ENCODE measurements around the gene VAMP1. TPM values are rescaled to one million over a fixed set of nuclear protein-coding genes. Genes with fewer than 3 reads are reported as not detected.
A peak's percentile ranks its signal among the peaks of the same experiment; 100 is the strongest.

VAMP1 gene
- total and polyA plus RNA-seq, 2 experiments from 2014 or later: 13.9 to 16.1 TPM

DNA sequence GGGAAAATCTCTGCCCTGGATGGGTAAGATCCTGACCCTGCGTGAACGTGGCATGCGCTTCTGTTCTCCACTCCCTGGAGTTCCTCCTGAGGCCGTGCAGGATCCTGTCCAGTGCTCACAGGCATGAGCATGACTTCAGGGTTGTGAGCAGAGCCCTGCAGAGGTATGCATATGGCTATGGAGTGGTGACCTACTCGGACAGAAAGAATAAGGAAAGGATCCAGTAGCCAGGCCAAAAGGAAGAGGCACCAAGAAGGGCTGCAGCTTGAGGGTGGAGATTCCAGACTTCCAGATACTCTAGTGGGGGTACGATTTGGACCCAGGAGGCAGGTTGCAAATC lies 46.5 kb downstream of the VAMP1 start:
- Mint-ChIP-seq H3K27me3 (ENCODE audit: insufficient read depth, low read depth, poor library complexity) (peaks cover 6% of the 10 kb centered on the region), H3K36me3 (ENCODE audit: low read depth) (no peaks in the 10 kb centered on the region), H3K9me3 (no peaks in the 10 kb centered on the region), H3K4me3 (no peak overlapping the region), H3K4me1 (peaks cover 5% of the 10 kb centered on the region; the same call in 2 of the 3 replicates), H3K27ac (no peak overlapping the region)
- Histone ChIP-seq H3K4me3 (no peak overlapping the region), H3K4me2 (no peak overlapping the region), H4K20me1 (replicated peaks; ENCODE audit: insufficient read depth) (no peaks in the 10 kb centered on the region), H3K27me3 (ENCODE audit: insufficient read depth) (no peaks in the 10 kb centered on the region), H3F3A (replicated peaks; ENCODE audit: low read depth) (no peaks in the 10 kb centered on the region), H3K9me2 (ENCODE audit: insufficient read depth) (no peaks in the 10 kb centered on the region), H2AFZ (peak overlapping the region; percentile 80), H3K27ac (ENCODE audit: low read depth) (no peak overlapping the region), H3K4me1 (ENCODE audit: insufficient read depth) (no peaks in the 10 kb centered on the region), H3K79me2 (replicated peaks; ENCODE audit: insufficient read depth) (no peaks in the 10 kb centered on the region), H3K36me3 (ENCODE audit: insufficient read depth) (no peaks in the 10 kb centered on the region)
- peak; percentile 63 for ATAC-seq
- TF ChIP-seq, protein P1, sequence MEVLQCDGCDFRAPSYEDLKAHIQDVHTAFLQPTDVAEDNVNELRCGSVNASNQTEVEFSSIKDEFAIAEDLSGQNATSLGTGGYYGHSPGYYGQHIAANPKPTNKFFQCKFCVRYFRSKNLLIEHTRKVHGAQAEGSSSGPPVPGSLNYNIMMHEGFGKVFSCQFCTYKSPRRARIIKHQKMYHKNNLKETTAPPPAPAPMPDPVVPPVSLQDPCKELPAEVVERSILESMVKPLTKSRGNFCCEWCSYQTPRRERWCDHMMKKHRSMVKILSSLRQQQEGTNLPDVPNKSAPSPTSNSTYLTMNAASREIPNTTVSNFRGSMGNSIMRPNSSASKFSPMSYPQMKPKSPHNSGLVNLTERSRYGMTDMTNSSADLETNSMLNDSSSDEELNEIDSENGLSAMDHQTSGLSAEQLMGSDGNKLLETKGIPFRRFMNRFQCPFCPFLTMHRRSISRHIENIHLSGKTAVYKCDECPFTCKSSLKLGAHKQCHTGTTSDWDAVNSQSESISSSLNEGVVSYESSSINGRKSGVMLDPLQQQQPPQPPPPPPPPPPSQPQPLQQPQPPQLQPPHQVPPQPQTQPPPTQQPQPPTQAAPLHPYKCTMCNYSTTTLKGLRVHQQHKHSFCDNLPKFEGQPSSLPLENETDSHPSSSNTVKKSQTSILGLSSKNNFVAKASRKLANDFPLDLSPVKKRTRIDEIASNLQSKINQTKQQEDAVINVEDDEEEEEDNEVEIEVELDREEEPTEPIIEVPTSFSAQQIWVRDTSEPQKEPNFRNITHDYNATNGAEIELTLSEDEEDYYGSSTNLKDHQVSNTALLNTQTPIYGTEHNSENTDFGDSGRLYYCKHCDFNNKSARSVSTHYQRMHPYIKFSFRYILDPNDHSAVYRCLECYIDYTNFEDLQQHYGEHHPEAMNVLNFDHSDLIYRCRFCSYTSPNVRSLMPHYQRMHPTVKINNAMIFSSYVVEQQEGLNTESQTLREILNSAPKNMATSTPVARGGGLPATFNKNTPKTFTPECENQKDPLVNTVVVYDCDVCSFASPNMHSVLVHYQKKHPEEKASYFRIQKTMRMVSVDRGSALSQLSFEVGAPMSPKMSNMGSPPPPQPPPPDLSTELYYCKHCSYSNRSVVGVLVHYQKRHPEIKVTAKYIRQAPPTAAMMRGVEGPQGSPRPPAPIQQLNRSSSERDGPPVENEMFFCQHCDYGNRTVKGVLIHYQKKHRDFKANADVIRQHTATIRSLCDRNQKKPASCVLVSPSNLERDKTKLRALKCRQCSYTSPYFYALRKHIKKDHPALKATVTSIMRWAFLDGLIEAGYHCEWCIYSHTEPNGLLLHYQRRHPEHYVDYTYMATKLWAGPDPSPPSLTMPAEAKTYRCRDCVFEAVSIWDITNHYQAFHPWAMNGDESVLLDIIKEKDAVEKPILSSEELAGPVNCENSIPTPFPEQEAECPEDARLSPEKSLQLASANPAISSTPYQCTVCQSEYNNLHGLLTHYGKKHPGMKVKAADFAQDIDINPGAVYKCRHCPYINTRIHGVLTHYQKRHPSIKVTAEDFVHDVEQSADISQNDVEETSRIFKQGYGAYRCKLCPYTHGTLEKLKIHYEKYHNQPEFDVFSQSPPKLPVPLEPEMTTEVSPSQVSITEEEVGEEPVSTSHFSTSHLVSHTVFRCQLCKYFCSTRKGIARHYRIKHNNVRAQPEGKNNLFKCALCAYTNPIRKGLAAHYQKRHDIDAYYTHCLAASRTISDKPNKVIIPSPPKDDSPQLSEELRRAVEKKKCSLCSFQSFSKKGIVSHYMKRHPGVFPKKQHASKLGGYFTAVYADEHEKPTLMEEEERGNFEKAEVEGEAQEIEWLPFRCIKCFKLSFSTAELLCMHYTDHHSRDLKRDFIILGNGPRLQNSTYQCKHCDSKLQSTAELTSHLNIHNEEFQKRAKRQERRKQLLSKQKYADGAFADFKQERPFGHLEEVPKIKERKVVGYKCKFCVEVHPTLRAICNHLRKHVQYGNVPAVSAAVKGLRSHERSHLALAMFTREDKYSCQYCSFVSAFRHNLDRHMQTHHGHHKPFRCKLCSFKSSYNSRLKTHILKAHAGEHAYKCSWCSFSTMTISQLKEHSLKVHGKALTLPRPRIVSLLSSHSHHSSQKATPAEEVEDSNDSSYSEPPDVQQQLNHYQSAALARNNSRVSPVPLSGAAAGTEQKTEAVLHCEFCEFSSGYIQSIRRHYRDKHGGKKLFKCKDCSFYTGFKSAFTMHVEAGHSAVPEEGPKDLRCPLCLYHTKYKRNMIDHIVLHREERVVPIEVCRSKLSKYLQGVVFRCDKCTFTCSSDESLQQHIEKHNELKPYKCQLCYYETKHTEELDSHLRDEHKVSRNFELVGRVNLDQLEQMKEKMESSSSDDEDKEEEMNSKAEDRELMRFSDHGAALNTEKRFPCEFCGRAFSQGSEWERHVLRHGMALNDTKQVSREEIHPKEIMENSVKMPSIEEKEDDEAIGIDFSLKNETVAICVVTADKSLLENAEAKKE (CRISPR knock-in tag; IDR thresholded peaks at IDR 0.05): no peak
- TF ChIP-seq, protein P2, sequence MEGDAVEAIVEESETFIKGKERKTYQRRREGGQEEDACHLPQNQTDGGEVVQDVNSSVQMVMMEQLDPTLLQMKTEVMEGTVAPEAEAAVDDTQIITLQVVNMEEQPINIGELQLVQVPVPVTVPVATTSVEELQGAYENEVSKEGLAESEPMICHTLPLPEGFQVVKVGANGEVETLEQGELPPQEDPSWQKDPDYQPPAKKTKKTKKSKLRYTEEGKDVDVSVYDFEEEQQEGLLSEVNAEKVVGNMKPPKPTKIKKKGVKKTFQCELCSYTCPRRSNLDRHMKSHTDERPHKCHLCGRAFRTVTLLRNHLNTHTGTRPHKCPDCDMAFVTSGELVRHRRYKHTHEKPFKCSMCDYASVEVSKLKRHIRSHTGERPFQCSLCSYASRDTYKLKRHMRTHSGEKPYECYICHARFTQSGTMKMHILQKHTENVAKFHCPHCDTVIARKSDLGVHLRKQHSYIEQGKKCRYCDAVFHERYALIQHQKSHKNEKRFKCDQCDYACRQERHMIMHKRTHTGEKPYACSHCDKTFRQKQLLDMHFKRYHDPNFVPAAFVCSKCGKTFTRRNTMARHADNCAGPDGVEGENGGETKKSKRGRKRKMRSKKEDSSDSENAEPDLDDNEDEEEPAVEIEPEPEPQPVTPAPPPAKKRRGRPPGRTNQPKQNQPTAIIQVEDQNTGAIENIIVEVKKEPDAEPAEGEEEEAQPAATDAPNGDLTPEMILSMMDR (conservative IDR thresholded peaks at IDR 0.05; ENCODE audit: low read depth in 2 of 2): no peak
- no peak for TF ChIP-seq NANOG (IDR thresholded peaks at IDR 0.05; ENCODE audit: borderline replicate concordance)
- TF ChIP-seq, protein P3, sequence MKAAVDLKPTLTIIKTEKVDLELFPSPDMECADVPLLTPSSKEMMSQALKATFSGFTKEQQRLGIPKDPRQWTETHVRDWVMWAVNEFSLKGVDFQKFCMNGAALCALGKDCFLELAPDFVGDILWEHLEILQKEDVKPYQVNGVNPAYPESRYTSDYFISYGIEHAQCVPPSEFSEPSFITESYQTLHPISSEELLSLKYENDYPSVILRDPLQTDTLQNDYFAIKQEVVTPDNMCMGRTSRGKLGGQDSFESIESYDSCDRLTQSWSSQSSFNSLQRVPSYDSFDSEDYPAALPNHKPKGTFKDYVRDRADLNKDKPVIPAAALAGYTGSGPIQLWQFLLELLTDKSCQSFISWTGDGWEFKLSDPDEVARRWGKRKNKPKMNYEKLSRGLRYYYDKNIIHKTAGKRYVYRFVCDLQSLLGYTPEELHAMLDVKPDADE (IDR thresholded peaks at IDR 0.05): no peak
- TF ChIP-seq, protein P4, sequence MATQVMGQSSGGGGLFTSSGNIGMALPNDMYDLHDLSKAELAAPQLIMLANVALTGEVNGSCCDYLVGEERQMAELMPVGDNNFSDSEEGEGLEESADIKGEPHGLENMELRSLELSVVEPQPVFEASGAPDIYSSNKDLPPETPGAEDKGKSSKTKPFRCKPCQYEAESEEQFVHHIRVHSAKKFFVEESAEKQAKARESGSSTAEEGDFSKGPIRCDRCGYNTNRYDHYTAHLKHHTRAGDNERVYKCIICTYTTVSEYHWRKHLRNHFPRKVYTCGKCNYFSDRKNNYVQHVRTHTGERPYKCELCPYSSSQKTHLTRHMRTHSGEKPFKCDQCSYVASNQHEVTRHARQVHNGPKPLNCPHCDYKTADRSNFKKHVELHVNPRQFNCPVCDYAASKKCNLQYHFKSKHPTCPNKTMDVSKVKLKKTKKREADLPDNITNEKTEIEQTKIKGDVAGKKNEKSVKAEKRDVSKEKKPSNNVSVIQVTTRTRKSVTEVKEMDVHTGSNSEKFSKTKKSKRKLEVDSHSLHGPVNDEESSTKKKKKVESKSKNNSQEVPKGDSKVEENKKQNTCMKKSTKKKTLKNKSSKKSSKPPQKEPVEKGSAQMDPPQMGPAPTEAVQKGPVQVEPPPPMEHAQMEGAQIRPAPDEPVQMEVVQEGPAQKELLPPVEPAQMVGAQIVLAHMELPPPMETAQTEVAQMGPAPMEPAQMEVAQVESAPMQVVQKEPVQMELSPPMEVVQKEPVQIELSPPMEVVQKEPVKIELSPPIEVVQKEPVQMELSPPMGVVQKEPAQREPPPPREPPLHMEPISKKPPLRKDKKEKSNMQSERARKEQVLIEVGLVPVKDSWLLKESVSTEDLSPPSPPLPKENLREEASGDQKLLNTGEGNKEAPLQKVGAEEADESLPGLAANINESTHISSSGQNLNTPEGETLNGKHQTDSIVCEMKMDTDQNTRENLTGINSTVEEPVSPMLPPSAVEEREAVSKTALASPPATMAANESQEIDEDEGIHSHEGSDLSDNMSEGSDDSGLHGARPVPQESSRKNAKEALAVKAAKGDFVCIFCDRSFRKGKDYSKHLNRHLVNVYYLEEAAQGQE (IDR thresholded peaks at IDR 0.05; ENCODE audit: unreplicated experiment): no peak
- no peak for TF ChIP-seq ZNF114 (CRISPR knock-in tag; IDR thresholded peaks at IDR 0.05)
- no peak for TF ChIP-seq ZNF331 (CRISPR knock-in tag; IDR thresholded peaks at IDR 0.05; ENCODE audit: low read depth)
- TF ChIP-seq POLR2AphosphoS5 (IDR thresholded peaks at IDR 0.05; ENCODE audit: low read depth): no peak
- no peak for TF ChIP-seq EZH2phosphoT487 (IDR thresholded peaks at IDR 0.05; ENCODE audit: unreplicated experiment)
- TF ChIP-seq JUNB (IDR thresholded peaks at IDR 0.05; ENCODE audit: unreplicated experiment): no peak
- TF ChIP-seq CREB1 (CRISPR knock-in tag; IDR thresholded peaks at IDR 0.05; ENCODE audit: low read depth): no peak
- TF ChIP-seq EZH2 (IDR thresholded peaks at IDR 0.05; ENCODE audit: low read depth, unreplicated experiment): no peak
- no peak for TF ChIP-seq STAT1 (IDR thresholded peaks at IDR 0.05; ENCODE audit: unreplicated experiment)
- DNase-seq (ENCODE audit: low spot score): no peak

Measured in GM23338 (cell line).